Transverse colon (tissue), 3 donors: ENCODE measurements around the gene ERG.

ENCODE experiments used
- CTCF ChIP-seq, 5 experiments: fragments of 200-600 bp in 3 of 5; fragments of 450-650 bp in 2 of 5; sonication (generic) in 3 of 5; IDR thresholded peaks; 1 replicate in 2 of 5; 2 replicates in 3 of 5; pipeline ENCODE4 v1.5.1; 2016 to 2017; ENCODE audit warnings: antibody characterized with exemption in 5 of 5, inconsistent platforms in 3 of 5, mild to moderate bottlenecking in 2 of 5, moderate library complexity in 1 of 5
- POLR2A ChIP-seq: fragments of 450-650 bp; IDR thresholded peaks from one replicate; pipeline ENCODE4 v1.6.1; 2016; ENCODE audit warnings: antibody characterized with exemption, mild to moderate bottlenecking, moderate library complexity

GRCh38 chr21:38376693-38377092 is 121.6 kb downstream of the ERG start:
- no peak for TF ChIP-seq CTCF (IDR thresholded peaks at IDR 0.05)
- no peak for TF ChIP-seq POLR2A
